COLO829 (cell line): ENCODE measurements around the gene CSTPP1.
"Not testable (repeated sequence)": the region's sequence is repeated elsewhere in the genome, so short reads cannot be mapped to it uniquely, and the experiment has no call there.

Experiments
- DNase-seq: peaks from one replicate; pipeline ENCODE4 v3.0.0; 2012; ENCODE audit warnings: low spot score

CSTPP1 gene

GRCh38 chr11:47050284-47050683, 113.7 kb downstream of the CSTPP1 start:
- DNase-seq: no peak

GRCh38 chr11:47051217-47051616, 114.7 kb downstream of the CSTPP1 start:
- peak; percentile 18 for DNase-seq

GRCh38 chr11:47052165-47052564, 115.6 kb downstream of the CSTPP1 start:
- DNase-seq: no peak

DNA sequence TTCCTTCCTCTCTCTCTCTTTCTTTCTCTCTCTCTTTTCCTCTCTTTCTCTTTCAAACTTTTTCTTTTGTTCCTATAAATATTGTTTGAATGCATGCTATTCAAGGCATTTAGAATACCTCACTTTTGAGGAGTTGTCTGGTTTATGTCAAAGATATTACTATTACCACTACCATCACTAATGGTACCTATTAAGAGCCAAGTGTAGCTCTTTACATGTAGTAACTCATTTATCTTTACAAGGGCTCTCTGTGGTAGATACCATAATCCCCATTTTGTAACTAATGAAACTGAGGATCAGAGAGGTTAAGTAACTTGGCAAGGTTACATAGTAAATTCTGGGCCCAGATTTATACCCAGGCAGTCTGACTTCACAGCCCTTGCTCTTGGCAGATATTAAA, 116.0 kb downstream of the CSTPP1 start:
- DNase-seq: no peak

DNA sequence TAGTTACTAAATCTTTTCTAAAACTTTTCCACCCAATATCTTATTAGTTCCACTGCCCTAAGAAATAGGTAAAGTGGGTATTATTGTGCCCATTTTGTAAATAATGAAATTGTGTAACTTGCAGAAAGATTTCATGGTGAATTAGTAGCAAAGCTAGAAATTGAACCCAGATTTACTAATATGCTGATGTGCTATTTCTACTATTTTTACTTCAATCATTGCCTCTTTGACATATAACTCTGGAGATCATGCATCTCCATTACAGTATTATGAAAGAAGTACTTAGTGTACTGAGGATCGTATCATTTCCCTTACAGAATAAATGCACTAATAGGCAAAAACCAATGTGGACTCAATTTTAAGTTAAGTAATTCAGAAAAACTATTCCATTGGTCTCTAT, 119.0 kb downstream of the CSTPP1 start:
- no peak for DNase-seq

- DNase-seq: peak; percentile 15
These were observed 119.8 kb downstream of the CSTPP1 start for GRCh38 chr11:47056261-47056915.

- DNase-seq: no peak
These were observed 120.8 kb downstream of the CSTPP1 start for GRCh38 chr11:47057365-47057764.

GRCh38 chr11:47060807-47061206, 124.2 kb downstream of the CSTPP1 start:
- no peak for DNase-seq

DNA sequence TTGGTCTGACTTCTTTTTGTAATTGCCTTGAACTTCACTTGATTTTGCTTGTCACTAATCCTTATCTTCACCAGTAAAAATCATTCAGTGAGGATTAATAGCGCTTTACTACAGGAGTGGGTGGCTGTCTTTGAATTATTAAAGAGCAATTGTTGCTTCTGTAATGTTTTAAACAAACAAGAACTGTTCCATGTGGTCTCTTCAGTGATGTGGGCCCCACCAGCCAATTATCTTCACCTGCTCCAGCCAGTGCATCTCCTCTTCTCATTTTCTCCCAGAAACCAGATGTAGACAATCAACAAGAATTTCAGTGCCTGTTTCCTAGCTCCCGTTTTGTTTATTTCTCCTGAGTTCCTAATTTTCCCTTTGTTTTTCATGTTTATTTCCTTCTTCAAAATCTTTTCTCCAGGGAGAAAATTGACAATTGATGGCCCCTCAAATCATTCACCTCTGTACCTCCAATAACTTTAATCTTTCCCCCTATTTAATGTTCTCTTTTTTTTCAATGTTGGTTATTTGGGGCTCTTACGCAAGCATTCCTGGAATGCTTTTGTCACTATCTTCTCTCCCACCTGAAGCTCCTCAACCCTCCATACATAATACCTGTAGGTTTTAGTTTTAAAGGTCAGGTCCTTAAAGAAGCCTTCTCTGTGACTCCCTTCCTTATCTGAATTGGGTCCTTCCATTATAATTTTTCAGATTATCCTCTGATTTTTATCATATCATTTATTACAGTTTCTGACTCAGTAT, 125.0 kb downstream of the CSTPP1 start:
- DNase-seq: no peak

DNA sequence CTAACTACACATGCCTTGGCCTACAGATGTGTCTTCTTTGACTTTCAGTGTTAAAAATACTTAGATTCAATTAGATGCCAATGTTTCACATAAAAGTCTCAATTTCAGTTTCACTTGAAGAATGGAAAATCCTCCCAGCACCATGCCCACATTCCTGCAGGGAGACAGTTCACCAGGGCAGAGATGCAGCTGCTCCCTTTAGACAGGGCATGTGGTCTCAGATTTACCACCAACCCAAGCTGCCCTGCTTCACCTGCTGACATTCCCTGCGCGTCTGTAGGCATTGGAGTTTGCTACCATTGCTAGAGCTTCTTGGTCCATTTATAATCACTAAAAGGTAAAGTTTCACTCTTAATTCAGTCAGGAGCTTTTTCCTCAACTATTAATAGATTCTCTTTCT, 126.2 kb downstream of the CSTPP1 start:
- no peak for DNase-seq

GRCh38 chr11:47067401-47067800, 130.8 kb downstream of the CSTPP1 start:
- no peak for DNase-seq

- DNase-seq: no peak
These were observed 134.2 kb downstream of the CSTPP1 start for GRCh38 chr11:47070769-47071168.

DNA sequence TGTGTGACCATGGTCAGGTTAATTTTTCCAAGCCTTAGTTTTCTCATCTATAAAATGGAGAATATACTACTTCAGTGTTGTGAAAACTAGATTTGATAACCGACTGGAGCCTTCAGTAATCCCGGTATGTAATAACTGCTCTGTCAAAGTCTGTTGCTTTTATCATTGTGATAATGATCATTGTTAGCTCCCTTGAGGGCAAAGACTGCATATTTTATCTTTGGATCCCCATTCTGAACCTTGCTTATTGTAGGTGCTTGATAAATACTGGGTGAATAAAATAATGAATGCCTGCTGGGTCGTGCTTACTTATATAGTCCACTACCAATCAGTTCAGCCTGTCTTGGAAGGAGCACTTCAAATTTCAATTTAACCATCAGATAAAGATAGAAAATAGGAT, 134.8 kb downstream of the CSTPP1 start:
- DNase-seq: no peak

- no peak for DNase-seq
These were observed 135.3 kb downstream of the CSTPP1 start for GRCh38 chr11:47071791-47072261.

DNA sequence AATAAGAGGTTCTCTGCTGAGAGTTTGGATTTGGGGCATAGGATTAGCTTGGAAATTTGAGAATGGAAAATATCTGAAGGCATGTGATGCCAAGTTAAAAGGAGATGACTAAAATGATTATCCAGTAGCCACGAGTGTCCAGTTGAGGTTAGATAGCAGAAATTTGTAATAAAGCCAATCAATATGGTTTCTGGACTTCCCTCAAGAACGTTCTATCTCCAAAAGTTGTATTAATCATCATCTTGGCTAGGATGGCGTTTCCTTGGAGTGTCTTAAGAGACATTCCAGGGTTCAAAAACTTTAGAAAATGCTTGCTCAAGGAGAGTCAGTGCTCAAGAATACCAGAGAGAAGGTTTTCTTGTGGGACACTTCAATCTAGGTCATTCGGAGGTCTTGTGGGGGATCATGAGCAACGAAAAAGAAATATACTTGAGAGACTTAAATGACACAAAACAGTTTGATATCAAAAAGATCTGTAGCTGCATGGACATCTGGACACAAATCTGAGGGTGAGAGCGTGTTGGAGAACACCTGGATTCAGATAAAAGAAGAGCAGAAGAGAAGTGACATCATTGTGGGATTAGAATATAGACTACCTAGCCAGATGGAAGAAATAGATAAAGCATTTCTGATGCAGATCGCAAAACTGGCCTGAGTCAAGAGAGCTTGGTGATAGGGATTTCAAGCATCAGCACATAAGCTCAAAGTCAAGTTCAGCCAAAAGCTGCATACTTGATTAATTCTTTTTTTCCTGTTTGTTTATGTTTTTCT, 142.4 kb downstream of the CSTPP1 start:
- no peak for DNase-seq

GRCh38 chr11:47080775-47081174, 144.2 kb downstream of the CSTPP1 start:
- DNase-seq: not testable (repeated sequence)

GRCh38 chr11:47083913-47084312, 147.4 kb downstream of the CSTPP1 start:
- DNase-seq: no peak

- DNase-seq: no peak
These were observed 151.2 kb downstream of the CSTPP1 start for GRCh38 chr11:47087801-47088200.

DNA sequence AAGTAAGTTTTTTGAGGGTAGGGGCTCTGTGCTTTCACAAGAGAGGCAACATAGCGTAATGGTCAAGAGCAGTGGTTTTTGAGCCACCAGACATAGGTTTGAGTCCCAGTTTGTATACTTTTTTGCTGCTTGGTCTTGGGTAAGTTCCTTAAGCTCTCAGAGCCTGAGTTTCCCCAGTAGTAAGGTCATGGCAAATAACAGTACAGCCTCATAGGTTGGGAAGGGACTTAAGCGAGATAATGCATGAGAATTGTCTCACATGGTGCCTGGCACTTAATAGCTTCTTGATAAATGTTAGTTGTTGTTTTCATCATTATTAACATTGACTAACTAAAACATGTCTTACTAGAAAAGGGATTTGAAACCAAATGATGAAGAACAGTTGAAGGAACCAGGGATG, 157.0 kb downstream of the CSTPP1 start:
- no peak for DNase-seq

- not testable (repeated sequence) for DNase-seq
These were observed 160.3 kb downstream of the CSTPP1 start for GRCh38 chr11:47096871-47097270.

GRCh38 chr11:47098223-47098622, 161.7 kb downstream of the CSTPP1 start:
- not testable (repeated sequence) for DNase-seq

DNA sequence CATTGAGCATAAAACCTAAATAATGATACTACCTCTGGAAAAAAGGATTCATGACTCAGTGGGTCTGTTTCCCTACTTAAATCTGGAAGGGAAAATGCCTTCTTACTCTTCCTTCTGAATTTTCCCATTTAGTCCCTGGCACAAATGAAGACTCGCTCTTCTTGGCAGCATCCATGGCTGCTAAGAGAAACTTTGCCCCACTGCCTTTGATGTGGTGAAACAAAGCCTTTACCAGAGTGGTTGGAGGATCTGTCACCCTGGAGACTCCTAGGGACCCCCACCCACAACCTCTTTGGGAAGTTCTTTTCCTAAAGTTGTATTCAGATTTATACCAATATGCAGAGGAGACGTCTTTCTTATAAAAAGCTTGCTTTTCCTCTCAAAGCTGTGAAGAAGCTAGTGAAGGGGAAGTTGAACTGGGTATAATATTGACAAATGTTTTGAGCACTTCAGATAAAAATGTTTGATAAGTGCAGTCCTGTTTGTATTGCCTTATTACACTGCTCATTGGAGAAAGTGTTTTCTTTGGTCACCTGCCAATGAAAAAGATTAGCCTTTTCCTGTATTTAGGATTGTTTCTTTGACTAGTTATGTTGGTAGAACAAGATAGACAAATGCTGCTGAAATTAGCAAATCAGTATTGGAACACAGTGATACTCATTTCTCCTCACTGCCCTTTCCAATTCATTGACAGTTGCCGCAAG, 162.8 kb downstream of the CSTPP1 start:
- DNase-seq: no peak
